H9 (cell line): ENCODE results near the gene DLL4. TPM values are rescaled to one million over a fixed set of nuclear protein-coding genes. Genes with fewer than 3 reads are reported as not detected.

ENCODE experiments used
- DNase-seq: peaks from one replicate; pipeline ENCODE4 v3.0.0-alpha.2; 2017
- H2AFZ ChIP-seq: one replicate; pipeline ENCODE4 v1.6.1; 2013; ENCODE audit warnings: mild to moderate bottlenecking, low read length, control low read depth, moderate library complexity
- H2AK5ac ChIP-seq: 2 replicates; pipeline ENCODE4 v1.6.1; 2013; ENCODE audit warnings: low read length, control low read depth, mixed read lengths; ENCODE audit not compliant: insufficient read length
- H2BK120ac ChIP-seq: one replicate; pipeline ENCODE4 v1.6.1; 2013; ENCODE audit warnings: low read depth, mild to moderate bottlenecking, low read length, control low read depth, inconsistent platforms; ENCODE audit not compliant: poor library complexity, severe bottlenecking
- H2BK12ac ChIP-seq: 2 replicates; pipeline ENCODE4 v1.6.1; 2013; ENCODE audit warnings: low read length, control low read depth, mixed read lengths, low read depth; ENCODE audit not compliant: insufficient read length
- H2BK15ac ChIP-seq: 2 replicates; pipeline ENCODE4 v1.6.1; 2013; ENCODE audit warnings: low read depth, low read length, control low read depth
- H2BK20ac ChIP-seq: one replicate; pipeline ENCODE4 v1.6.1; 2013; ENCODE audit warnings: low read depth, mild to moderate bottlenecking, low read length, control low read depth, inconsistent platforms; ENCODE audit not compliant: poor library complexity, severe bottlenecking
- H2BK5ac ChIP-seq: 2 replicates; pipeline ENCODE4 v1.6.1; 2013; ENCODE audit warnings: low read length, control low read depth, mixed read lengths; ENCODE audit not compliant: insufficient read length
- H3K14ac ChIP-seq: 2 replicates; pipeline ENCODE4 v1.6.1; 2013; ENCODE audit warnings: low read length, control low read depth; ENCODE audit not compliant: insufficient read depth
- H3K18ac ChIP-seq: 2 replicates; pipeline ENCODE4 v1.6.1; 2013; ENCODE audit warnings: low read depth, mild to moderate bottlenecking, mixed read lengths, low read length, control low read depth; ENCODE audit not compliant: insufficient read length
- H3K23ac ChIP-seq: 2 replicates; pipeline ENCODE4 v1.6.1; 2013; ENCODE audit warnings: low read length, control low read depth, mixed read lengths, low read depth; ENCODE audit not compliant: insufficient read length
- H3K23me2 ChIP-seq: 2 replicates; pipeline ENCODE4 v1.6.1; 2013; ENCODE audit warnings: low read depth, mild to moderate bottlenecking, mixed read lengths, low read length, control low read depth; ENCODE audit not compliant: insufficient read length, poor library complexity, severe bottlenecking
- H3K27ac ChIP-seq: 2 replicates; pipeline ENCODE4 v1.5.1; 2013; ENCODE audit warnings: low read length, control low read depth, mixed read lengths, low read depth; ENCODE audit not compliant: insufficient read length
- H3K27me3 ChIP-seq: 2 replicates; pipeline ENCODE4 v1.6.1; 2013; ENCODE audit warnings: low read length, control low read depth, inconsistent platforms; ENCODE audit not compliant: insufficient read depth
- H3K4ac ChIP-seq: 2 replicates; pipeline ENCODE4 v1.6.1; 2013; ENCODE audit warnings: low read depth, mild to moderate bottlenecking, control low read depth, inconsistent platforms, low read length, moderate library complexity
- H3K4me1 ChIP-seq: 2 replicates; pipeline ENCODE4 v1.6.1; 2013; ENCODE audit warnings: low read length, control low read depth, inconsistent platforms; ENCODE audit not compliant: insufficient read depth
- H3K4me2 ChIP-seq: 2 replicates; pipeline ENCODE4 v1.6.1; 2013; ENCODE audit warnings: low read length, control low read depth, mixed read lengths; ENCODE audit not compliant: insufficient read length, insufficient read depth
- H3K56ac ChIP-seq: 2 replicates; pipeline ENCODE4 v1.6.1; 2013; ENCODE audit warnings: low read depth, mild to moderate bottlenecking, mixed read lengths, low read length, control low read depth; ENCODE audit not compliant: insufficient read length
- H3K79me1 ChIP-seq: 2 replicates; pipeline ENCODE4 v1.6.1; 2013; ENCODE audit warnings: low read depth, mild to moderate bottlenecking, moderate library complexity, low read length, control low read depth, inconsistent platforms; ENCODE audit not compliant: insufficient read depth, poor library complexity, severe bottlenecking
- H3K79me2 ChIP-seq: 2 replicates; pipeline ENCODE4 v1.6.1; 2013; ENCODE audit warnings: low read length, control low read depth, inconsistent platforms; ENCODE audit not compliant: insufficient read depth
- H3K9ac ChIP-seq: 2 replicates; pipeline ENCODE4 v1.6.1; 2013; ENCODE audit warnings: low read length, control low read depth, mixed read lengths; ENCODE audit not compliant: insufficient read length; ENCODE audit errors: extremely low read depth
- H3K9me3 ChIP-seq: one replicate; pipeline ENCODE4 v1.6.1; 2013; ENCODE audit warnings: low read depth, low read length, inconsistent platforms; ENCODE audit not compliant: control insufficient read depth
- H3T11ph ChIP-seq: one replicate; pipeline ENCODE4 v1.6.1; 2013; ENCODE audit warnings: mild to moderate bottlenecking, low read length, control low read depth, inconsistent platforms
- H4K20me1 ChIP-seq: one replicate; pipeline ENCODE4 v1.6.1; 2013; ENCODE audit not compliant: control insufficient read depth, insufficient read length, insufficient read depth
- H4K5ac ChIP-seq: 2 replicates; pipeline ENCODE4 v1.6.1; 2013; ENCODE audit warnings: low read depth, mild to moderate bottlenecking, mixed read lengths, low read length, control low read depth; ENCODE audit not compliant: insufficient read length
- H4K8ac ChIP-seq: replicated peaks from 2 replicates; pipeline ENCODE4 v1.6.1; 2013; ENCODE audit warnings: low read length, control low read depth, mixed read lengths, low read depth; ENCODE audit not compliant: insufficient read length
- H4K91ac ChIP-seq: 2 replicates; pipeline ENCODE4 v1.6.1; 2013; ENCODE audit warnings: low read depth, mild to moderate bottlenecking, moderate library complexity, mixed read lengths, low read length, control low read depth; ENCODE audit not compliant: insufficient read length
- H3K27ac Mint-ChIP-seq, 3 experiments: 2 replicates in 2 of 3; 3 replicates in 1 of 3; pipeline ENCODE4 v1.8.0; 2020 to 2021; ENCODE audit warnings: mixed read lengths in 3 of 3, mild to moderate bottlenecking in 1 of 3, moderate library complexity in 1 of 3
- H3K27me3 Mint-ChIP-seq: 2 replicates; pipeline ENCODE4 v1.8.0; 2021; ENCODE audit warnings: low read depth, mild to moderate bottlenecking, moderate library complexity, mixed read lengths
- H3K36me3 Mint-ChIP-seq, 3 experiments: 2 replicates in 2 of 3; 3 replicates in 1 of 3; pipeline ENCODE4 v1.8.0; 2020 to 2021; ENCODE audit warnings: low read depth in 3 of 3, mixed read lengths in 3 of 3; ENCODE audit not compliant: insufficient read depth in 1 of 3
- H3K4me1 Mint-ChIP-seq, 2 experiments: 2 replicates each; pipeline ENCODE4 v1.8.0; 2020; ENCODE audit warnings: mixed read lengths in 2 of 2
- H3K4me3 Mint-ChIP-seq, 2 experiments: 2 replicates in 1 of 2; 3 replicates in 1 of 2; pipeline ENCODE4 v1.8.0; 2020 to 2021; ENCODE audit warnings: mild to moderate bottlenecking in 2 of 2, mixed read lengths in 2 of 2, moderate library complexity in 1 of 2
- H3K9me3 Mint-ChIP-seq, 2 experiments: 2 replicates in 1 of 2; 3 replicates in 1 of 2; pipeline ENCODE4 v1.8.0; 2020; ENCODE audit warnings: mild to moderate bottlenecking in 2 of 2, mixed read lengths in 2 of 2, moderate library complexity in 1 of 2
- CTCF ChIP-seq: fragments of 200-600 bp; sonication (generic); conservative IDR thresholded peaks from 3 replicates; pipeline ENCODE4 v1.8.0; 2021; ENCODE audit warnings: antibody characterized with exemption, mild to moderate bottlenecking
- WGBS: extraction: QIAGEN DNeasy Blood & Tissue Kit; methylation state at CpG from one replicate; pipeline ENCODE4 v1.1.7; 2013; ENCODE audit warnings: missing lambda C conversion rate, low lambda C conversion rate, mixed read lengths; ENCODE audit not compliant: insufficient read length; ENCODE audit errors: extremely low coverage; 5-methylcytosine and 5-hydroxymethylcytosine counted together
- total RNA-seq: library from RNA; stranded (reverse); gene quantifications from 2 replicates; pipeline ENCODE4 v1.2.1, GENCODE V29; 2021

DLL4 gene
- total RNA-seq, 1 experiment from 2014 or later: 0.28 TPM

- no peak overlapping the region for H2AFZ ChIP-seq
- peak; percentile 96 for DNase-seq
- no peaks in the 10 kb centered on the region for H3K9me3 ChIP-seq
- peak overlapping the region; percentile 17; the same call in 1 of the 2 replicates for H3K14ac ChIP-seq
- no peak overlapping the region for H3T11ph ChIP-seq
- peaks cover 6% of the 10 kb centered on the region for H3K27me3 Mint-ChIP-seq
- no peak overlapping the region for H2BK20ac ChIP-seq
- H3K9ac ChIP-seq: no peak overlapping the region
- TF ChIP-seq CTCF: peak; percentile 96
- H3K4me2 ChIP-seq: peak overlapping the region; percentile 61
- H3K56ac ChIP-seq: no peak overlapping the region
- H3K23ac ChIP-seq: no peak overlapping the region
- no peak overlapping the region for H2BK120ac ChIP-seq
- H3K4ac ChIP-seq: no peak overlapping the region
- H3K4me1 Mint-ChIP-seq: peaks cover 20 to 22% of the 10 kb centered on the region in 2 experiments
- no peaks in the 10 kb centered on the region for H3K9me3 Mint-ChIP-seq
- H4K91ac ChIP-seq: no peak overlapping the region
- peak overlapping the region; percentile 56 to 71; a peak in 4 of 5 replicates for H3K4me3 Mint-ChIP-seq
- no CpG with 5 or more reads among the region's 36 CpGs for WGBS
- H3K79me2 ChIP-seq: no peaks in the 10 kb centered on the region
- no peak overlapping the region; a peak in 1 of 7 replicates for H3K27ac Mint-ChIP-seq
- H4K20me1 ChIP-seq: no peaks in the 10 kb centered on the region
- H3K27ac ChIP-seq: no peak overlapping the region
- no peak overlapping the region for H2BK5ac ChIP-seq
- H2BK12ac ChIP-seq: no peak overlapping the region
- no peak overlapping the region for H4K8ac ChIP-seq
- H2AK5ac ChIP-seq: no peak overlapping the region
- H3K27me3 ChIP-seq: no peaks in the 10 kb centered on the region
- peaks cover 12 to 36% (median 21%) of the 10 kb centered on the region in 3 experiments for H3K36me3 Mint-ChIP-seq
- H4K5ac ChIP-seq: no peak overlapping the region
- no peak overlapping the region for H3K18ac ChIP-seq
- H3K23me2 ChIP-seq: no peaks in the 10 kb centered on the region
- peaks cover 2% of the 10 kb centered on the region for H3K79me1 ChIP-seq
- H3K4me1 ChIP-seq: no peaks in the 10 kb centered on the region
- no peak overlapping the region for H2BK15ac ChIP-seq
These were observed 22.8 kb upstream of the DLL4 start for GRCh38 chr15:40906091-40906990.
